GM13977 (cell line): ENCODE measurements around the gene NFIC.

Experiments used
- DNase-seq: peaks from one replicate; pipeline ENCODE4 v3.0.0; 2012; ENCODE audit warnings: low spot score
- CTCF ChIP-seq: IDR thresholded peaks from 2 replicates; pipeline ENCODE4 v1.5.1; 2012; ENCODE audit warnings: mild to moderate bottlenecking, control low read depth; ENCODE audit not compliant: insufficient read depth; ENCODE audit errors: extremely low read depth, missing control alignments
- in situ Hi-C: fragments of 300-500 bp; cut with MboI; formaldehyde crosslinking; loops from one replicate; pipeline ENCODE4 v1.12.0; 2022; ENCODE audit warnings: low sequenced_read_pairs, low pct_unique_long_range_greater_than_20kb, mixed read lengths, inconsistent platforms; ENCODE audit not compliant: unreplicated experiment

The NFIC gene

DNA sequence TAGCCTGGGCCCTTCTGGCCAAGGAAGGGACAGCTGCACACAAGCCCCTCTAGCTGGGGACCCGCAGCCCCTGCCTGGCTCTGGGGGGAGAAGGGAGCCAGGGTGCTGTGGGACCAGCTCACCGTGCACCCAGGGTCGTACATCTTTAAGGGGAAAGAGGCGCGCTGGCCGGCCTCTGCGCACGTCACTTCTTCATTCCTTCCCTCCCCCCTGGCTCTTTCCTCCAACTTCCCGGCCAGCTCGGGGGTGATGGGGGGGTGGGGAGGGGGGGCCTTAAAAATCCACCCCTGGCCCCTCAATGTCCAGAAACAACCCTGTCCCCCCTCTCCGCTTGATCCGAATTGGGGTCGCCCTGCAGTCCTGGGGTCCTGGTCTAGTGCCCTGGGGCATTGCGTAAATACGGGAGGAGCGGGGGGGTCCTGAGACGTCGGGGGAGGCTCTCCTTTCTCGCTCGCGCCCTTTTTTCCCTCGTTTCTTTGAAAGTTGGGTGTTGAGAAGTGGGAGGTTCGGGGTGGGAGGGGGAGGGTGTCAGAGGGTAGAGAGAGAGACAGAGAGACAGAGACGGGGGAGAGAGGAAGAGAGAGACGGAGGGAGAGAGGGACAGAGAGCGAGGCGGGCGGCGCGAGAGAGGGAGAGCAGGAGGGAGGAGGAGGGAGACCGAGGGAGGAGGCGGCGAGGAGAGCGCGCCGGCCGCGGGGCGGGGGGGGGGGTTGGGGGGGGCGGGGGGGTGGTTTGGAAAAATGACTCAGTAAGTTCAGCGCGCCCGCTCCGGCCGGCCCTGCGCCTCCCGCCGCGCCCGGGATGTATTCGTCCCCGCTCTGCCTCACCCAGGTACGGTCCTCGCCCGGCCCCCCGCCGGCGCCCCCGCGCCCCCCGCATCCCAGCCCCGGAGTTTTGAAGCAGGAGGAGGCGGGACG, at the start of gene NFIC:
Gene NFIC, plus strand, starts transcription at position 748 of the 917 bp plus-strand sequence. Its CDS starts 54 bp downstream, at position 802.
- no peak for TF ChIP-seq CTCF
- in situ Hi-C loops: no loop called here
- peak; percentile 84 for DNase-seq

DNA sequence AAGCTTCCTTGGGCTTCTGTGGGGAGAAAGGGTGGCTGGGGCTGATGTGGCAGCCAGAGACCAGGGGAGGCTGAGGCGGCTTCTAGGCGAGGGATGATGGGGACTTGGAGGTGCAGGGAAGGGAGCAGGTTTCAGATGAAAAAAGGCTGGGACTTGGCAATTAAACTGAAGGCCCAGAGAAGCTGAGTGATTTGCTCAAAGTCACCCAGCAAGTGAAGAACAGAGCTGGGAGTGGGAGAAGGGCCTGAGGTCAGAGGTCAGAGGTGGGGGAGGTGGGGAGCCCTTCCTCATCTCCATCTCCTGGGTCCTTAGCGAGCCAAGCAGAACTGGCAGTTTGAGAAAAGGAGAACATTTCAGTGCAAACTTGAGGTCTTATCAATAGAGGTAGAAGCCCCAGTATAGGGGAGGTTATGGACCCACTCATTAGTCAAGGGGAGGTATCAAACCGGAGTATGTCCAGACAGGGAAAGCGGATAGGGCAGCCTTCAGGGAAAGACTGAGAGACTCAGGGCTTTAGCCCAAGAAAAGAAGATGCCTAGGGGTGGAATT, 49.6 kb upstream of the NFIC start:
- in situ Hi-C loops: no loop called here
- DNase-seq: no peak
- no peak for TF ChIP-seq CTCF

DNA sequence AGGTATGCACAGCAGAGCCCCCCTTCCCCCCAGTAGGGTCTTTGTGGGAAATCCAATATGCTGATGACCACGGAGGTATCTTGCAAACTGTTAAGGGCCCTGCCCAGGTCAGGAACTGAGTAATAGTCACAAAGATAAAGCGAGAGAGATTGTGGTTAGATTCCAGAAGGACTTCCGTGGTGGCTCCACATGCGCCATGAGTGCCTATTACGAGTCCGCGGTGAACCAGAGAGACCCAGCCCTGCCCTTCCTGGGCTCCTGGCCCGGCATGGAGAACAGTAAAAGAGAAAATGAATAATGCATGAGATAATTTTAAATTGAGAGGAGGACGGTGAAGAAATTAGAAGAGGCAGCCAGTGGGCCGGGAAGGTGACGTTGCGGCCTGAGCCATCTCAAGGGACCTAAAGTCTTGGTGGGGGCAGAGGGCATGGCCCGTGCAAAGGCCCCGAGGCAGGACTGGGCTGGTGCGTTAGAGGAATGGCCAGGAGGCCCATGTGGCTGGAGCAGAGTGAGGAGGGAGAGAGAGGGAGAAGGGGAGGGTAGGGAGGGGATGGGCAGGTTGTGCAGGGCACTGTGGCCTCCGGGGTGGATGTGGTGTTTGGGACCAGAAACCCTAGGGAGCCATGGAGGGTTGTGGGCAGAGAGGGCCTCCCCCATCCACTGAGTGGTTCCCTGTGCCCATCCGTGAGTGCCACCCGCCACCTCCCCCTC, 46.6 kb upstream of the NFIC start:
- no peak for DNase-seq
- no peak for TF ChIP-seq CTCF
- in situ Hi-C loops: no loop called here

DNA sequence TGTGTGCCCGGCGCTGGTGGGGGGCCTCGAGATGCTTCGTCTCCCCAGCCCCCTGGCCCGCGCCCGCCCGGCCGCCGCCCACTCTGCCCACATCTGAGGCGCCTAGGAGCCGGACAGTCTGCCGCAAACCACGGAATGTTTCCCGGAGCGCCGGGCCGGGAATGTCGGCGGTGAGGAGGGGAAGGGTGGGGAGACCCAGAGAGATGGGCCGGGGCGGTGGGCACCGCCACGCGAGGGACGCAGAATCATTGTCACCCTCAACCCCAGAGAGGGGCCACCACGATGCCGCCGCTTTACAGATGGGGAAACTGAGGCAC, 46.1 kb upstream of the NFIC start:
- no peak for DNase-seq

DNA sequence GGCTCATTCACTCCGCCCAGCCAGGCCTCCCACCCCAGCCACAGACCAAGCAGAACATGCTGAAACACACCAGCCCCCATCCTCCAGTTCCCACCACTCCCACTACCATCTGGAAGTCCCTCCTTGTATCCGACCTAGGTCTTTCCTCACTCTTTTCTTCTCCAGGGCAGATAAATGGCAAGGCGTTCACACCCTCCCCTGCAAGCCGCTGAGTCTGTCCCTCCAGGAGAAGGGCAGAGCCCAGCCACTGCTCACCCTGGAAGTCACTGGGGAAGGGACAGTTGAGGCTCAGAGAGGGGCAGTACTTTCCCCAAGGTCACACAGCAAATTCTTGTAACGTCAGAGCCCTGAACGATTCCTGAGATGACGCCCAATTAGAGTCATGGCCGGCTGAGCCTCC, 45.5 kb upstream of the NFIC start:
- TF ChIP-seq CTCF: no peak
- in situ Hi-C loops: no loop called here
- no peak for DNase-seq

More for the DNA sequence above, 46.1 kb upstream of the NFIC start:
- in situ Hi-C loops: no loop called here
- TF ChIP-seq CTCF: no peak

DNA sequence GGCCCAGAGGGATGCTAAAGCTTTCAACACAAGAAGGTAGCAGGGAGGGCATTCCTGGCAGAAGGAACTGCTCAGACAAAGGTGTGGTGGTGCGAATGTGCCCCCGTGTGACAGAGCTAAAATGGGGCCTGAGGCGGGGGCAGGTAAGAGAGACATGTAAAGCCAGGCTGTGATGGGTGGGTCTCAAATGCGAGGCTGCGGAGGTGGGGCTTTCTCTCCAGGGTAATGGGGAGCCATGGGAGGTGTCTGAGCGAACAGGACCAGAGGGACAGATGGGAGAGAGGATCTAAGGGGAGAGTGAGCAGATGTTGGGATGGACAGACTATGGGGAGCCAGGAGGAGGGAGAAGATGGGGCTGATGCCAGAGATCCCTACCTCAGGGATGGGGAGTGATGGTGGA, 44.7 kb upstream of the NFIC start:
- no peak for DNase-seq
- TF ChIP-seq CTCF: no peak
- in situ Hi-C loops: no loop called here
